IMR-90 (cell line): ENCODE results near the gene SOWAHC. TPM values are rescaled to one million over a fixed set of nuclear protein-coding genes. Genes with fewer than 3 reads are reported as not detected.
A peak's percentile ranks its signal among the peaks of the same experiment; 100 is the strongest.

Source experiments
- ATAC-seq: fragments of 200-7000 bp; cut with Tn5 transposase; 2 replicates; pipeline ENCODE4 v1.9.1; 2020; ENCODE audit warnings: low read depth, mild to moderate bottlenecking, moderate library complexity
- BruUV-seq: library from RNA; stranded (reverse); fragments of 400-500 nt; replicated peaks from 2 replicates; lab custom pipeline; 2021; lab: Mats Ljungman, UMichigan
- CTCF ChIA-PET: fragments of 300-600 bp; formaldehyde crosslinking; extraction: SDS; loops from one replicate; lab custom pipeline; 2021; ENCODE audit warnings: antibody characterized with exemption; lab: Yijun Ruan, JAX
- POLR2A ChIA-PET: fragments of 300-600 bp; sonication (Branson Sonifier 250); formaldehyde crosslinking; loops from one replicate; lab custom pipeline; 2022; ENCODE audit warnings: antibody characterized with exemption; ENCODE audit not compliant: unreplicated experiment; lab: Charles Lee
- DNase-seq: peaks from one replicate; pipeline ENCODE4 v3.0.0; 2013
- H2AFZ ChIP-seq: replicated peaks from 2 replicates; pipeline ENCODE3; 2013; ENCODE audit warnings: low read length, mild to moderate bottlenecking; ENCODE audit not compliant: poor library complexity
- H2AK5ac ChIP-seq: 2 replicates; pipeline ENCODE4 v1.6.1; 2013; ENCODE audit warnings: low read depth, low read length, inconsistent platforms
- H2AK9ac ChIP-seq: replicated peaks from 2 replicates; pipeline ENCODE3; 2013; ENCODE audit warnings: mild to moderate bottlenecking, low read depth, low read length, moderate library complexity; ENCODE audit not compliant: poor library complexity
- H2BK120ac ChIP-seq: 2 replicates; pipeline ENCODE4 v1.6.1; 2013; ENCODE audit warnings: low read depth, low read length, inconsistent platforms
- H2BK15ac ChIP-seq: 3 replicates; pipeline ENCODE4 v1.6.1; 2013; ENCODE audit warnings: low read depth, low read length, inconsistent platforms
- H2BK20ac ChIP-seq: 2 replicates; pipeline ENCODE4 v1.6.1; 2013; ENCODE audit warnings: low read depth, mild to moderate bottlenecking, inconsistent platforms, low read length, moderate library complexity
- H2BK5ac ChIP-seq: 2 replicates; pipeline ENCODE4 v1.6.1; 2013; ENCODE audit warnings: mild to moderate bottlenecking, low read depth, low read length, inconsistent platforms; ENCODE audit not compliant: poor library complexity, severe bottlenecking
- H3K14ac ChIP-seq: replicated peaks from 2 replicates; pipeline ENCODE4 v1.6.1; 2013; ENCODE audit warnings: low read depth, low read length, inconsistent platforms
- H3K18ac ChIP-seq: 2 replicates; pipeline ENCODE4 v1.6.1; 2013; ENCODE audit warnings: low read depth, low read length, control low read depth
- H3K23ac ChIP-seq: 2 replicates; pipeline ENCODE4 v1.6.1; 2013; ENCODE audit warnings: low read depth, low read length, inconsistent platforms
- H3K27ac ChIP-seq: 2 replicates; pipeline ENCODE4 v1.5.1; 2013; ENCODE audit warnings: mild to moderate bottlenecking, control low read depth, low read length; ENCODE audit not compliant: insufficient read depth
- H3K27me3 ChIP-seq: 2 replicates; pipeline ENCODE4 v1.6.1; 2013; ENCODE audit warnings: low read length; ENCODE audit not compliant: control insufficient read depth, insufficient read depth
- H3K36me3 ChIP-seq: 2 replicates; pipeline ENCODE4 v1.6.1; 2013; ENCODE audit warnings: low read length, mixed read lengths; ENCODE audit not compliant: control insufficient read depth, insufficient read depth
- H3K4ac ChIP-seq: 2 replicates; pipeline ENCODE4 v1.6.1; 2013; ENCODE audit warnings: low read depth, low read length, inconsistent platforms
- H3K4me1 ChIP-seq: 2 replicates; pipeline ENCODE4 v1.6.1; 2013; ENCODE audit warnings: low read length, mixed read lengths; ENCODE audit not compliant: control insufficient read depth, insufficient read depth
- H3K4me2 ChIP-seq: 2 replicates; pipeline ENCODE4 v1.6.1; 2013; ENCODE audit warnings: low read depth, mild to moderate bottlenecking, control low read depth, low read length, moderate library complexity
- H3K4me3 ChIP-seq: 2 replicates; pipeline ENCODE4 v1.5.1; 2013; ENCODE audit warnings: low read depth, mild to moderate bottlenecking, control low read depth, low read length, moderate library complexity; ENCODE audit not compliant: insufficient read depth
- H3K56ac ChIP-seq: 2 replicates; pipeline ENCODE4 v1.6.1; 2013; ENCODE audit warnings: low read length, inconsistent platforms; ENCODE audit not compliant: insufficient read depth; ENCODE audit errors: extremely low read depth
- H3K79me1 ChIP-seq, 2 experiments: 2 replicates each; pipeline ENCODE4 v1.6.1; 2013; ENCODE audit warnings: low read length in 2 of 2, inconsistent platforms in 1 of 2, low read depth in 1 of 2
- H3K9ac ChIP-seq: 2 replicates; pipeline ENCODE4 v1.6.1; 2013; ENCODE audit warnings: low read depth, low read length, control low read depth
- H3K9me1 ChIP-seq: 2 replicates; pipeline ENCODE4 v1.6.1; 2013; ENCODE audit warnings: low read length, inconsistent platforms; ENCODE audit not compliant: insufficient read depth
- H3K9me3 ChIP-seq: 2 replicates; pipeline ENCODE4 v1.6.1; 2013; ENCODE audit warnings: low read length; ENCODE audit not compliant: control insufficient read depth, insufficient read depth
- H4K20me1 ChIP-seq: 2 replicates; pipeline ENCODE4 v1.6.1; 2013; ENCODE audit warnings: low read length, inconsistent platforms; ENCODE audit not compliant: insufficient read depth
- H4K5ac ChIP-seq: 2 replicates; pipeline ENCODE4 v1.6.1; 2013; ENCODE audit warnings: mild to moderate bottlenecking, low read depth, low read length, control low read depth
- H4K8ac ChIP-seq, 2 experiments: 2 replicates each; pipeline ENCODE4 v1.6.1; 2013; ENCODE audit warnings: low read depth in 2 of 2, low read length in 2 of 2, control low read depth in 1 of 2, inconsistent platforms in 1 of 2
- H4K91ac ChIP-seq: 2 replicates; pipeline ENCODE4 v1.6.1; 2013; ENCODE audit warnings: low read depth, low read length, inconsistent platforms; ENCODE audit not compliant: insufficient read depth
- BHLHE40 ChIP-seq: fragments of 150-350 bp; IDR thresholded peaks from 2 replicates; pipeline ENCODE4 v1.6.1; 2016; ENCODE audit warnings: mild to moderate bottlenecking, low read depth, low read length
- CEBPB ChIP-seq: IDR thresholded peaks from 2 replicates; pipeline ENCODE4 v1.6.1; 2012; ENCODE audit warnings: low read depth, low read length, improper control_type of control experiment
- CHD1 ChIP-seq: IDR thresholded peaks from 2 replicates; pipeline ENCODE4 v1.6.1; 2012; ENCODE audit warnings: low read depth, low read length, improper control_type of control experiment
- MAFK ChIP-seq: IDR thresholded peaks from 2 replicates; pipeline ENCODE4 v1.6.1; 2012; ENCODE audit warnings: low read depth, low read length, improper control_type of control experiment
- MAZ ChIP-seq: IDR thresholded peaks from 2 replicates; pipeline ENCODE4 v1.6.1; 2012; ENCODE audit warnings: low read depth, mild to moderate bottlenecking, low read length, improper control_type of control experiment, moderate library complexity, borderline replicate concordance
- MXI1 ChIP-seq: IDR thresholded peaks from 2 replicates; pipeline ENCODE4 v1.6.1; 2012; ENCODE audit warnings: low read depth, mild to moderate bottlenecking, low read length, moderate library complexity, borderline replicate concordance
- NFE2L2 ChIP-seq: fragments of 150-350 bp; IDR thresholded peaks from 2 replicates; pipeline ENCODE4 v1.6.1; 2016; ENCODE audit warnings: low read depth, mild to moderate bottlenecking, low read length
- POLR2A ChIP-seq: IDR thresholded peaks from 2 replicates; pipeline ENCODE4 v1.6.1; 2012; ENCODE audit warnings: mild to moderate bottlenecking, low read depth, low read length
- RAD21 ChIP-seq: IDR thresholded peaks from 2 replicates; pipeline ENCODE4 v1.6.1; 2012; ENCODE audit warnings: low read length, improper control_type of control experiment
- USF2 ChIP-seq: fragments of 150-350 bp; IDR thresholded peaks from 2 replicates; pipeline ENCODE4 v1.6.1; 2017; ENCODE audit warnings: mild to moderate bottlenecking, antibody characterized with exemption, low read length, low read depth
- WGBS, 2 experiments: methylation state at CpG; one replicate each; pipeline versions ENCODE4 v1.1.5 to v1.1.7; 2013; ENCODE audit warnings: missing lambda C conversion rate in 2 of 2; ENCODE audit not compliant: insufficient read length in 1 of 2; ENCODE audit errors: extremely low coverage in 2 of 2; 5-methylcytosine and 5-hydroxymethylcytosine counted together
- dilution Hi-C: fragments of 300-500 bp; cut with HindIII; formaldehyde crosslinking; loops from one replicate; pipeline ENCODE4 v1.14.3; 2018; ENCODE audit warnings: low sequenced_read_pairs; ENCODE audit not compliant: unreplicated experiment
- in situ Hi-C: fragments of 300-500 bp; cut with MboI; formaldehyde crosslinking; loops from 3 replicates; pipeline ENCODE4 v1.14.3; 2019; ENCODE audit warnings: low sequenced_read_pairs, inconsistent platforms, mixed read lengths
- intact Hi-C: fragments of 100-400 bp; cut with micrococcal nuclease; formaldehyde crosslinking; loops from 2 replicates; pipeline ENCODE4 v1.10.0; 2022
- polyA plus RNA-seq, 3 experiments: library from polyadenylated mRNA; depleted of rRNA; stranded (reverse); fragments of >200 nt; gene quantifications; 2 replicates each; pipeline ENCODE4 v1.2.3, GENCODE V29; 2012; ENCODE audit warnings: low replicate concordance in 1 of 3
- total RNA-seq: library from RNA; depleted of rRNA; stranded (reverse); fragments of >200 nt; gene quantifications from 2 replicates; pipeline ENCODE4 v1.2.3, GENCODE V29; 2012
- TF ChIP-seq, protein P1 (sequence below): fragments of 150-350 bp; IDR thresholded peaks from 2 replicates; pipeline ENCODE4 v1.6.1; 2016; ENCODE audit warnings: low read depth, mild to moderate bottlenecking, low read length, moderate library complexity, borderline replicate concordance

Gene SOWAHC
- total and polyA plus RNA-seq, 2 of the 4 experiments (the other 2 are of a cell fraction): 3.2 to 4.8 TPM

GRCh38 chr2:109649736-109650695 lies 35.9 kb downstream of the SOWAHC start:
- Histone ChIP-seq H3K79me1 (no peaks in the 10 kb centered on the region), H3K4me3 (no peak overlapping the region), H2BK120ac (no peak overlapping the region), H3K4me2 (no peak overlapping the region), H3K36me3 (no peaks in the 10 kb centered on the region), H4K91ac (no peak overlapping the region), H2BK20ac (no peak overlapping the region), H3K14ac (no peak overlapping the region), H3K27ac (no peak overlapping the region), H2AFZ (no peak overlapping the region), H2AK5ac (no peak overlapping the region), H3K18ac (no peak overlapping the region), H3K56ac (no peak overlapping the region), H2AK9ac (peak overlapping the region; percentile 37), H3K9me3 (no peaks in the 10 kb centered on the region), H3K4me1 (0 out of 2 replicates have a peak, but pooled peaks cover 3% of the 10 kb centered on the region), H3K23ac (no peak overlapping the region), H3K9me1 (no peaks in the 10 kb centered on the region), H3K27me3 (peaks cover 24% of the 10 kb centered on the region), H4K8ac (no peak overlapping the region), H2BK5ac (no peak overlapping the region), H4K5ac (no peak overlapping the region), H2BK15ac (no peak overlapping the region), H3K4ac (no peak overlapping the region), H3K9ac (no peak overlapping the region), H4K20me1 (no peaks in the 10 kb centered on the region)
- no TSS peak for BruUV-seq
- ATAC-seq: no peak
- no peak for DNase-seq
- 93% methylated on average over 3 of the region's 14 CpGs; no CpG with 5 or more reads in 1 of the 2 experiments for WGBS, 2 experiments
- TF ChIP-seq CEBPB (no peak), NFE2L2 (no peak), POLR2A (no peak), MAZ (no peak), MXI1 (no peak), RAD21 (no peak), CHD1 (no peak), BHLHE40 (no peak), USF2 (no peak), MAFK (no peak)
- TF ChIP-seq, protein P1, sequence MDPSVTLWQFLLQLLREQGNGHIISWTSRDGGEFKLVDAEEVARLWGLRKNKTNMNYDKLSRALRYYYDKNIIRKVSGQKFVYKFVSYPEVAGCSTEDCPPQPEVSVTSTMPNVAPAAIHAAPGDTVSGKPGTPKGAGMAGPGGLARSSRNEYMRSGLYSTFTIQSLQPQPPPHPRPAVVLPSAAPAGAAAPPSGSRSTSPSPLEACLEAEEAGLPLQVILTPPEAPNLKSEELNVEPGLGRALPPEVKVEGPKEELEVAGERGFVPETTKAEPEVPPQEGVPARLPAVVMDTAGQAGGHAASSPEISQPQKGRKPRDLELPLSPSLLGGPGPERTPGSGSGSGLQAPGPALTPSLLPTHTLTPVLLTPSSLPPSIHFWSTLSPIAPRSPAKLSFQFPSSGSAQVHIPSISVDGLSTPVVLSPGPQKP: no peak
- in situ Hi-C loops: no loop called here
- intact Hi-C loops: no loop called here
- ChIA-PET POLR2A (no interaction called here), CTCF (no interaction called here)
- dilution Hi-C loops: no loop called here
